HG02973 (cell line): ENCODE data around the gene PALLD.

Experiments used
- ATAC-seq: cut with Tn5 transposase; IDR thresholded peaks from one replicate; pipeline ENCODE4 v1.9.1; 2021; ENCODE audit warnings: moderate library complexity; ENCODE audit not compliant: unreplicated experiment

Gene PALLD

DNA sequence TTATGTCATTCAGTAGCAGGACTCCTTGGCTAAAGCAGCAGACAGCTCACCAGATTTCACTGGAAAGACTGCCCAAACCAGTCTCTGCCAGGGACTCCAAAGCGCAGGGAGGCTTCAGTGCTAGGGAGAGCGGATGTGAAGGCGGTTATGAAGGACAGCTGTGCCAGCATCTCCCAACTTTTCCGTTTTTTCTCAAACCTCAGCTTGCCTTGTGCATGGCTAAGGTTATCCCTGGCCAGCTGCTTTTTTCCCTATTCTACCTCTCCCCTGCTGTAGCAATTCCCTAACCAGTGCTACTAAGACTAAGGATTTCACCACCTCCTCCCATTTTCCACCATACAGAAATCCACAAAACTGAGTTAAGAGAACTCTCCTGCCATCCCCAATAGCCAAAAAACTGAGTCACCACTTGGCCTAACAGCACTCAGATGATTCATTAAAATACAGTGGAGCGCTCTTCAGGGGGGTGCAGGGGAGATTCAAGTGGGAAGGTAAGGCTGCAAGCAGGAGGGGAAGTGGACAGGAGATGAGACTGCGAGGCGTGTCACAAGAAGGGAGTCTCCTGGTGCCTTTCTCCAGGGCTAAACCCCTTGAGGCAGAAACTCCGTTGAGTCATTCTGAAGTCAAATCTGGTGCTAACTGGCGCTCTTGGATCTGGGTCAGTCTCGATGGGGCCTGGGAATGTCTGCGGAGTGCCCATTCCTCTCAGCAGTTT, 90.7 kb downstream of the PALLD start:
- ATAC-seq = no peak

DNA sequence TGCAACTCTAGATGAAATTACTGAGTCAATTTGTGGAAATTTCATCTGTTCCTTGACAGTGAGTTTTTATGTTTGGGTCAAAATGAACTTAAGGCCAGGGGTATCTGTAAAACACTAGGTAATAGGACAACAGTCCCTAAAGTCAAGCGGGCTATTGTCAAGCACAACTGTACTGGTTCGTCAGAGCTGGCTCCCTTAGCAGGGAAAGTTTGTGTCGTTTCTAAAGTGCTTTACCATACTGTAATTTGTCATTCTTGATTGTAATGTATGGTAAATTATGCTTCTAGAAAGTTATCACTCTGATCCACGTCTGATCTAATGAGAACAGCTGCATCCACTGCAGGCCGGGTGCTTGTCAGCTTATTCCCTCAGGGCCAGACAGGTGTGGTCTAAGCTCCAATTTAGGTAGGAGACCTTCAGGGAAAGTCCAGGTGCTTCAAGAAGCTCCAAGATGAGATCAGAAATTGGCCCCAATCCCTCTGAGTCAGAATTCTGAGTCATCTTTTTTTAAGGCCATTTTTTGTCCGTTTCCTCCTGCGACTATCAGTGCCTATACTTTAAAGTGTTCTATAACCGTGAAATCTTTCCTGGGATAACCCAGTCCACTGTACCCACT, 92.2 kb downstream of the PALLD start:
- ATAC-seq = no peak

DNA sequence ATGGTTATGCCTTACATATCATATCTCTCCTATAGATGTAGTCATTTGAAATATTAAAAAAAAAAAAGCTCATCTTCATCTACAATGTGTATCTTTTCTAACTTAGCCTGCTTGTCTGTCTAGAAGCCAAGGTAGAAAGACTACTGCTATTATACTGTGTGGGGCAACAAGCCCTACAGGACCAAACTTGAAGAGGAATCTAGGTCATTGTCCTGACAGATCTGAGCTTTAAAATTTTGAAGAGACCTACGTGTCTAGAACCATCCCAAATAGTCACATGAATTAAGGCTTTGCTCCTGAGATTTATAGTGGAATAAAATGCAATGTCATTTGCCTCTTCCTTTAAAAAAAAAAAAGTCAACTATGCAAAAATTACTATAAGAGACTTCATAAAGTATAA, 95.8 kb downstream of the PALLD start:
- no peak for ATAC-seq

- no peak for ATAC-seq
Observed at GRCh38 chr4:168593399-168593798, 96.5 kb downstream of the PALLD start.

DNA sequence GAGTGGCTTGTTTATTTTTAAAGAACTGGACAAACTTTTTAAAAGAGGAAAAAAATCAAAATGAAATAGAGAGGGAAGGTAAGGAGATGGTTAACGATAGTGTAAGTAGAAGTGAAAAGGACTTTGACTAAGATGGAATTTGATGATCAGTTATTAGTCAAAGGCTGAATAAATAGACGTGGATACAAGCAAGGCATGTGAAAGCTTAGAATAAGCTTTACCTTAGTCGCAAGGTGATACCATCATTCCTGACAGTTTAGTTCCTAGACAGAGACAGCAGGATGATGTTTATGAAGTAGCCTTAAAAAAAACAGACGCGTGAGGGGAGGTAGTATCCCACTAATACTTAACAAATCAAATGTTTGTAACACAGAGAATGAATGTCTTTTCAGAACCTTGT, 97.3 kb downstream of the PALLD start:
- ATAC-seq = no peak

GRCh38 chr4:168598191-168598590, 101.3 kb downstream of the PALLD start:
- no peak for ATAC-seq

DNA sequence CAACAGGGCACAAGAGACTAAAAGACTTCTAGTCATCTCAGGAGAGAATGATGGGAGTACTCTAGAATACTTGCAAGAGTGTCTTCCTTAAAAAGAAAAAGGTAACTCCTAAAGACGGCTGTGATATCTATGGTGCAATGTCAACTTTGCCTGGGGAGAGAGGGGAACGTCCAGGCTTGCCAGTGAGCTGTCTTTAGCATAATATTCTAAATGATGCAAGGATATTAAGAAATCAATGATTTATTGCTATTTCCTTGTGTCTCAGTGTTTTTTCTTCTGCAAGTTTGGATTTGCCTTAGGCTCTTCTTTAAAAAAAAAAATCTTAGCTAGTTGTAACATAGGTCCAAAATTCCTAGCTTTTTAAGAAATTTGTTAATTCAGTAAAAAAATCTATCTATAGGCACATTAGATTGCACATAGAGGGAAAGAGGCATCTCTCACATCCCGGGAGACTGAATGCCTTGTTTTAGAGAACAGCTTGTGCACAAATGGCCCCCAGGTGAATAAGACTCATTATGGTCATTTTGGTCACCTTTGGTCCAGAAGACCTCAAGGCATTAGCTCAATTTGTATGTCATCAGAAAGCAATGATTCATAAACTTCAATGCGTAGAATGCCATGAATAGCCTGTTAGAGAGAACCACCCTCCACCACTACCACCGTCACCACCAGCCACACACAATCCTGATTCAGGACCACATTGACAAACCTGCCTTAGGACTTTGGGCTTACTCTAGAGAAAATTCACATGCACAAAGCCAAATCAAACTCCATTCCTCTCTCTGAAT, 104.1 kb downstream of the PALLD start:
- no peak for ATAC-seq

DNA sequence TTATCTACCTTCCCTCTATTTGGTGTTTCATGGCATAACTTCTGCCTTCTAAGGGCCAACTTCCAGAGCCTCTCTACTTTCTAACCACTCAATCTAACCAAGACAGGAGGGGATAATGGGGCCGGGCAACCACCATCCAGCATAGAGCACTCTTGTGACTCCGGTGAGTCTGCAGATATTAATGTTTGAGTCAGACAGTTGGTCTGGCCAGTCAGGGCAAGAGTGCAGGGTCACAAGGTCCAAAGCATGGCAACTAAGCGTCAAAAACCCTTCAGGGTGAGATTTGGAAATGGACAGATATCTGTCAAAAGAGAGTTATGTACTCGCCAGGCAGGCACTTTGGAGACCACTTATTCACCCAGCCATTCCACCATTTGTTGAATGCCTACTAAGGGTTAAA, 105.0 kb downstream of the PALLD start:
- ATAC-seq = no peak

DNA sequence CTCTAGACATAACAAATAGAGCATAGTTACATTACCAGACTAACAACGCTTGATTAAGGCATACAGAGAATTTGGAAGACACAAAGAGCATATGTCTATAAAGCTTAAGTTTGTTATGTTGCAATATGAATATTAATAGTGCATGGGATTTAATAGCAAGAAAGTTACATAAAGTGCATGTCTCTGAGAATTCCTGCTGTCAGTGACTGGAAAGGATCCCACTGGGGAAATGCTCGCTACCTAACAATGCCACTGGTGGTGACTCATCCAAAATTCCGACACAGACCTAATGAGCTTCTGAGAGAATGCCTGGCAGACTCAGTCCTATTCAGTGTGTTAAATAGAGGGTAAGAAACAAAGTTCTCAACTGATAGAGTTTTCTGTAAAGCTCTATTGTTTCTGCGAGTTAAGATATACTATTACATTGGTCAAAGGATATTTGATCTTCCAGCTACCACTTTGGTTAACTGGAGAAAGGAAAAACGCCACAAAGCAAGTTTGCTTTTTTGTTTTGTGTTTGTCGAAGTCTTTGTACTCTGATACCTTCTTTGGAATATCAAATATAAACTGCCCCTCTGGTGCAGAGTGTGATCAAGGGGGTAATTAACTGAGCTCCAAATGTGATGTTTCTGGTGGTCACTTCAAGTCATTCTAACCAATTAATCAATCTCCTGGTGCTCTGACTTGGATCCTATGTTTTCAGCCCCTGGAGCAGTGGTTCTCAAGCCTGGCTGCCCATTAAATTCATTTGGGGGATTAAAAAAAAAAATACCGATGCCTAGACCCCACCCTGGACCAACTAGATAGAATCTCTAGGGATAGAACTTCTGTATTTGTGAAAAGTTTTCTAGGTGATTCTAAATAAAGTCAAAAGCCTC, 107.9 kb downstream of the PALLD start:
- no peak for ATAC-seq

DNA sequence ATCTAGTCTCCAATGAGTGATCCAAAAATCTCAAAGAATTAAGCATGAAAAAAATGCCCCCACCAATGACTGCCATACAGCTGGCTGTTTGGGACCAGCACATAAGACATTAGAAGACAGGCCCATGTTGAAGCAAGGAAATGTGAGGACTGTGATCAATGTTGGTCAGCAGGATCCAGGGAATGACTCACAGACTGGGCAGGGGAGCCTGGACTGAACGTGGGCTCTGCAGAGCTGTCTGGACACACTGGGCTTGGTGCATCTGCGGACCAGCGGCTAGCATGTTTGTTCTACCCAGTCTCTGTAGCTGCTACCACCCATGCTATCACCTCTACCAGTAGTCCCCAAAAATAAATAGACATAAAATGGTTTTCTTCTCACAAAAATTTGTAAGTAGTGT, 108.6 kb downstream of the PALLD start:
- no peak for ATAC-seq

DNA sequence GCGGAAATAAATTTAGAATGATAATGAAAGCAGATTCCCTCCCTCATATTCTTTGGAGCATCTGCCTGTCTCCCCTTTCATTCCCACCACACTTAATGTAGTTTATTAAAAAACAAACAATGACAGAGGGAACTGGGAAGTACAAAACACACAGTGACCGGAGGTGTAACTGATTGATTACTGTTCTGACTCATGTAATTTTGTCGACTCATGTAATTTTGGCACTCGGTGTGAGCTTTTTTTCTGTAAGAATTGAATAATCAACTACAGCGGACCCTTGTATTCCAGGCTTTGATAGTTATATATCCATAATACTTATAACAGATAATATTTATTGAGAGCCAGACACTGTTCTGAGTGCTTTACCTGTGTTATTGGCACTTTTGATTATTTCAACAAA, 110.4 kb downstream of the PALLD start:
- no peak for ATAC-seq

GRCh38 chr4:168608771-168609170, 111.9 kb downstream of the PALLD start:
- no peak for ATAC-seq

GRCh38 chr4:168609369-168609768, 112.5 kb downstream of the PALLD start:
- ATAC-seq = no peak

DNA sequence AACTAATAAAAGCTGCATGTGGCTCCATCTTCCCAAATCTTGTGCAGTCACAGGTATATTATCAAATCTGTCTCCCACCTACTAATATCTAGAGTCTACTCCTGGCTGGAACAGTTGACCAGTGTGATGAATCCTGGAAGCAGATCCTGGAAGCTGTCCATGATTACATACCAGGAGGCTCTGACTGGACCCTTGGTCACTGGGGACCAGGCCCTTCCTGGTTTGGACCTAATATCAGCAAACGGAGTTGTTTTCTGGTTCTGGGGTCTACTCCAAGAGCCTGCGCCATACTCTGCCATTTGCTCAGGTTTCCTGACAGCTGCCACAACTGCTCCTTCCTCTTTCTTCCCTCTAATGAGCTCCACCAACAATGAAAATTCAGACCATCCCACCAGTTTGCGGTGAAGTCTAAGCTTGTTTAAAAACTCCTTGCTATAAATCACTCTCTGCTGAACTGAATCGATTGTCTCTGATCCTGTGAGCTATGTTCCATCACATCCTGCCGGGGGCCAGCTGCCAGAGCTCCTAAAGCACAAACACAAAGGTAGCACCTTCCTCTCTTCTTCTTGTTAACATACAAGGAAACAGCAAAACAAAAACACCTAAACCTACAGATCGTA, 114.2 kb downstream of the PALLD start:
- no peak for ATAC-seq

DNA sequence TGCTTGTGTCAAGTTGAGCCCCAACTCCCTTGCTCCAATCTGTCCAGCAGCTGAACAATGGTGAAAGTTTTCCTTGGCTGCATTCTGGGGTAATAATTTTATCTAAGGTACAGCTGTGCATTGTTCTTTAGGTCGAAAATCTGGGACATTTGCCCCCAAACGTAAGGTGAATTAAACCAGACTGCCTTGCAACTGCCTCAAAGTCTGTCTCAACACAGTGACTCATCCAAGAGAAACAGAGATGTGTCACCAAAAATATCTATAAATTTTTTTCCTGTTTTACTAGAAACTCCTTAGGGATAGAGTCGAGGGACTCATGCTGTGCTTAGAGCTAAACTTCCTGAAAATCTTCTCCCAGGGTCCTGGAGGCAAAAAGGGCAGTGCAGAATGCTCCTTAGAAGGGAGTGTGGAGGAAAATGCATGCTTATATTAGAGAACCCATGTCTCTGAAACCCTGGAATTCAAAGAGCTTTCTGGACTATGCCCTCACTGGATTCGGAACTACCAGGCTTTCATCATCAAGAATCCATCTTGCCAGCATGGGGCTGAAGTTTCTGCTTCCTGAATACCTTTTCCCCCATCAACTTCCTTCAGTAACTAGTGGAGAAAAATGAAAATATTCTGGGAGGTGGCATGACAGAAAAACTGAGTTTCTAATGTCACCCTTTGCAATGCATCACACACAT, 115.7 kb downstream of the PALLD start:
- no peak for ATAC-seq

- ATAC-seq = no peak
Observed at GRCh38 chr4:168613869-168614268, 117.0 kb downstream of the PALLD start.

DNA sequence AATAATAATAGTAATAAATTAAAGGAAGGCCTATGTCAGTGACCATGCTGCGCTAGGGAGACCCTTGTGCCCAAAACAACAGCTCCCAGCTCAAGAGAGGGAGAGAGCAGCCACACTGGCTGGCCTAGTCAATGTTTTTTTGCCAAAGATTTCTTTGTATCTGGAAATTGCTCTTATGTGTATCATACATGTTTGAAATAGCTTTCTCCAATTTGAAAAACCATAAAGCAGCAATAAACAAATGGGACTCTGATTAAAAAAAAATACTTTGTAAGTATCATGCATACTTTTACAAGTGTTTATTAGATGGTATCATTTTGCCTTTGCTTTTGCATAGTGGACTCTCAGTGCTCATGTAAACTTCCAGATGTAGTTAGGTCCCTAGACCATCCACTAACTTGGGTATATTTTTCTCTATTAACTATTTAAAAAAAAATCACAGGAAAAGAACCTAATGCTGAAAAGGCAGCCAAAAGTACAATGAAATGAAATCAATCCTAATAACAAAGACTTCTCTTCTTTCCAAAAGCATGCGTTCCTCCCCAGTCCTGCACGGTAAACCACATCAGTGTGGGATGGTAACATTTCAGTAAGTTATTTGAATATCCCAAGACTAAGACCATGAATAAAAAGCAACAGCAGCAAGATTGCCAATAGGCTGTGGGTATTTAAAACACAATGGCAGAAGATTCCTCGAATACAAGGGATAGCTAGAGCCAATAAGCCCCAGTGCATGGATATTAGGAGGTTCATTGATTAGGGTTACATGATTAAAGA, 117.6 kb downstream of the PALLD start:
- ATAC-seq = no peak

DNA sequence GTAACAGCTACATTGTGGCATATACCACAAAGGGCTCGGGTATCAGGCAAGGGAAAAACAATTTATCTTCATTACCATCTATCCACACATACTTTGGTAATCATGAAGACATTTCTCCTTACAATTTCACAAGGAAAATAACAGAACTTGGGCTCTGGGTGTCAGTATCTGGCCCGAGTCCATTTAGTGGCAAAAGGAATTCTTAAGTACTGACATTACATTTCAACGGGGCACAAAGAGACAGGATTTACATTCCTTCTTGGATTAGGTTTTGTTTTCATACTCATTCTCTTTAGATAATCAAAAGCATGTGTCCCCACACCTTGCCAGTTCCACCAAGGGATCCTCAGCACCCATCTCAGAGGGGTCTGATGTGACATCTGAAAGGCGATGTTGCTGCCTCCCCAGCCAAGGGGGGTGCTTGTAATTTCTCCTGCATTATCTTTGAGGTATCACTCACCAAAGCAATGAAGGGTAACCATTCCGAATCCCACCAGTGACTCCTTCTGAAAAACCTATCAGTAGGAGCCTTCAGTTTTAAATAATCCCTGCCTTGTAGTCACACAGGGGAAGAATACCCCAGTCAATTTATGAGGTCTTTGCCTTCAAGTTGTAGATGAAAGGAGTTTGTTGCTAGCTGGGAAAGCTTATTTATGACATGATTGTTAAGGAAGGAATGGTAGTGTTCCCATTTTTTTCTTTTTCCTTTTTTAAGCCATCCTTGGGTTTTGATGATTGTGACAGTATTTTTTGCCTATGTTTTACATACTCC, 118.6 kb downstream of the PALLD start:
- ATAC-seq = no peak
